ENCODE results near the gene PFKFB3.

Gene PFKFB3

DNA sequence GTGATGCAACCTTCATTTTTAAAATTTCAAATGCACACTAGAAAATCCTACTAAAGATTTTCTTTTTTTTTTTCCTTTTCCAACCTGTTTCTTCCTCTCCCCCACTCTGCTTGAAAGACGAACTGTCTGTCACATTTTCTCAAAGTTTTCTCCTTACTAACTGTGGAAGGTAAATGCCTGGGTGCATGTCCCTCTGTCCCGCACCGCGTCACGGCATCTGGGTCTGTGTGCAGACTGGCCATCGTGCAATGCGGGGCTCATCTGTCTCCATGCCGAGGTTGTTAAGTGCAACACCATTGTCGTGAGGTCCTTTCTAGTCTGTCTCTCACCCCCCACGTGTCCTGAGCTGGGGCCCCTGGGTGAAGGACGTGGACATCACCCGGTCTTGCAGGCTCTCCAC is 28.4 kb downstream of the PFKFB3 start:
- Histone ChIP-seq H3K4me2 (ENCODE audit: low read length) (no peak overlapping the region), H3K4me1 (ENCODE audit: control insufficient read depth, low read length) (no peaks in the 10 kb centered on the region), H3K4me3 (ENCODE audit: low read length) (no peak overlapping the region), H3K27ac (ENCODE audit: low read depth, low read length) (no peak overlapping the region), H3K36me3 (ENCODE audit: control insufficient read depth, low read length) (peaks cover 88% of the 10 kb centered on the region), H3K9me2 (replicated peaks; ENCODE audit: control insufficient read depth, low read length) (no peaks in the 10 kb centered on the region), H3K79me2 (ENCODE audit: control insufficient read depth, low read length) (no peaks in the 10 kb centered on the region), H3K27me3 (ENCODE audit: control insufficient read depth, low read length) (no peaks in the 10 kb centered on the region), H3K9me3 (ENCODE audit: control insufficient read depth, insufficient read depth, low read length) (no peaks in the 10 kb centered on the region), H4K20me1 (ENCODE audit: control insufficient read depth, insufficient read depth, low read depth, low read length) (no peaks in the 10 kb centered on the region), H3F3A (ENCODE audit: control insufficient read depth, insufficient read depth) (peaks cover 9% of the 10 kb centered on the region)
- no peak for TF ChIP-seq EZH2phosphoT487 (IDR thresholded peaks at IDR 0.05; ENCODE audit: borderline replicate concordance, low read length)
- TF ChIP-seq, protein P1, sequence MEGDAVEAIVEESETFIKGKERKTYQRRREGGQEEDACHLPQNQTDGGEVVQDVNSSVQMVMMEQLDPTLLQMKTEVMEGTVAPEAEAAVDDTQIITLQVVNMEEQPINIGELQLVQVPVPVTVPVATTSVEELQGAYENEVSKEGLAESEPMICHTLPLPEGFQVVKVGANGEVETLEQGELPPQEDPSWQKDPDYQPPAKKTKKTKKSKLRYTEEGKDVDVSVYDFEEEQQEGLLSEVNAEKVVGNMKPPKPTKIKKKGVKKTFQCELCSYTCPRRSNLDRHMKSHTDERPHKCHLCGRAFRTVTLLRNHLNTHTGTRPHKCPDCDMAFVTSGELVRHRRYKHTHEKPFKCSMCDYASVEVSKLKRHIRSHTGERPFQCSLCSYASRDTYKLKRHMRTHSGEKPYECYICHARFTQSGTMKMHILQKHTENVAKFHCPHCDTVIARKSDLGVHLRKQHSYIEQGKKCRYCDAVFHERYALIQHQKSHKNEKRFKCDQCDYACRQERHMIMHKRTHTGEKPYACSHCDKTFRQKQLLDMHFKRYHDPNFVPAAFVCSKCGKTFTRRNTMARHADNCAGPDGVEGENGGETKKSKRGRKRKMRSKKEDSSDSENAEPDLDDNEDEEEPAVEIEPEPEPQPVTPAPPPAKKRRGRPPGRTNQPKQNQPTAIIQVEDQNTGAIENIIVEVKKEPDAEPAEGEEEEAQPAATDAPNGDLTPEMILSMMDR (IDR thresholded peaks at IDR 0.05; ENCODE audit: low read depth, low read length, poor library complexity, severe bottlenecking), result no peak

DNA sequence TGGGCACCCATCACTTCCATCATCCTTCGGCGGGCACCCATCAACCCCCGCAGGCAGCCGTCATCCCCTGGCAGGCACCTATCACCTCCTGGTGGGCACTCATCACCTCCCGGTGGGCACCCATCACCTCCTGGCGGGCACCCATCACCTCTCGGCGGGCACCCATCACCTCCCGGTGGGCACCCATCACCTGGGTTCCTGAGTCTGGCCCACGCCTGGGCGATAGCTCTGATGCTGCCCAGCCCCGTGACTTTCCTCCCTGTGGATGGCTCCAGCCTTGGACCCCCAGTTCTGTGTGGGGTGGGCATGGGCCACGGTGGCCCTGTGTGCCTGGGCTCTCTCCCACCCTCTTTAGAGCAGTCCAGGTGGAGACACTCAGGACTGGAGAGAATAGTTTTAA is 29.0 kb downstream of the PFKFB3 start:
- Histone ChIP-seq H3F3A (ENCODE audit: control insufficient read depth, insufficient read depth) (peaks cover 9% of the 10 kb centered on the region), H3K9me2 (replicated peaks; ENCODE audit: control insufficient read depth, low read length) (no peaks in the 10 kb centered on the region), H3K27ac (ENCODE audit: low read depth, low read length) (no peak overlapping the region), H3K4me1 (ENCODE audit: control insufficient read depth, low read length) (no peaks in the 10 kb centered on the region), H3K27me3 (ENCODE audit: control insufficient read depth, low read length) (no peaks in the 10 kb centered on the region), H3K79me2 (ENCODE audit: control insufficient read depth, low read length) (no peaks in the 10 kb centered on the region), H3K4me2 (ENCODE audit: low read length) (no peak overlapping the region), H3K4me3 (ENCODE audit: low read length) (no peak overlapping the region), H3K36me3 (ENCODE audit: control insufficient read depth, low read length) (peaks cover 85% of the 10 kb centered on the region), H3K9me3 (ENCODE audit: control insufficient read depth, insufficient read depth, low read length) (no peaks in the 10 kb centered on the region), H4K20me1 (ENCODE audit: control insufficient read depth, insufficient read depth, low read depth, low read length) (no peaks in the 10 kb centered on the region)
- no peak for TF ChIP-seq EZH2phosphoT487 (IDR thresholded peaks at IDR 0.05; ENCODE audit: borderline replicate concordance, low read length)

DNA sequence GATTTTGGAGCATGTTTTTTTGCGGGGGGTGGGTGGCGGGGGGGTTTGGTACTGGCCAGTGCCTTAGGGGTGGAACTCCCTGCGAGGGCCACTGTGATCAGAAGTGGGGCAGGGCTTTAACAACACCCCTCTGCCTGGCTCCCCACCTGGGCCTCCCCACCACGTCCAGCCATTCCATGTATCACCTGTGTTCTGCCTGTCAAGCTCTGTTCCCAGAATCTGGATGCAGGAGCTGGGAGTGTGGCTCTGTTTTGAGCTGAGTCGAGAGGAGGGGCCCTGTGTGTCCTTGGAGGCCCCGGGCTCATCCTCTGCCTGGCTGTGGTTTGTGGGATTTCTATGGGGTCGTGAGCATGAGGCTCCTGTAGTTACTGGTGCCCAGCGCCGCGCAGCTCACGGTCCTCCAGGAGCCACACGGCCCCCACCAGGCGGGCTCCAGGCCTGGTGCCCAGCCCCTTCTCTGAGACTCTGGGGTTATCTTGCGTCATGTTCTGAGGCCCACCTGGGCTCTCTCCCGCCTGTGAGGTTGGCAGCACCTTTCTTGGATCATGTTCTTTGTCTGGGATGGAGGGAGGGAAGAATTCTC is 29.6 kb downstream of the PFKFB3 start:
- Histone ChIP-seq H3K79me2 (ENCODE audit: control insufficient read depth, low read length) (no peaks in the 10 kb centered on the region), H3K27ac (ENCODE audit: low read depth, low read length) (no peak overlapping the region), H3K27me3 (ENCODE audit: control insufficient read depth, low read length) (no peaks in the 10 kb centered on the region), H3K4me3 (ENCODE audit: low read length) (no peak overlapping the region), H3F3A (ENCODE audit: control insufficient read depth, insufficient read depth) (peaks cover 9% of the 10 kb centered on the region), H3K36me3 (ENCODE audit: control insufficient read depth, low read length) (peaks cover 80% of the 10 kb centered on the region), H3K9me2 (replicated peaks; ENCODE audit: control insufficient read depth, low read length) (no peaks in the 10 kb centered on the region), H4K20me1 (ENCODE audit: control insufficient read depth, insufficient read depth, low read depth, low read length) (no peaks in the 10 kb centered on the region), H3K4me2 (ENCODE audit: low read length) (no peak overlapping the region), H3K4me1 (ENCODE audit: control insufficient read depth, low read length) (no peaks in the 10 kb centered on the region), H3K9me3 (ENCODE audit: control insufficient read depth, insufficient read depth, low read length) (no peaks in the 10 kb centered on the region)
- TF ChIP-seq EZH2phosphoT487 (IDR thresholded peaks at IDR 0.05; ENCODE audit: borderline replicate concordance, low read length), result no peak
- TF ChIP-seq, protein P1 (IDR thresholded peaks at IDR 0.05; ENCODE audit: low read depth, low read length, poor library complexity, severe bottlenecking), result no peak

DNA sequence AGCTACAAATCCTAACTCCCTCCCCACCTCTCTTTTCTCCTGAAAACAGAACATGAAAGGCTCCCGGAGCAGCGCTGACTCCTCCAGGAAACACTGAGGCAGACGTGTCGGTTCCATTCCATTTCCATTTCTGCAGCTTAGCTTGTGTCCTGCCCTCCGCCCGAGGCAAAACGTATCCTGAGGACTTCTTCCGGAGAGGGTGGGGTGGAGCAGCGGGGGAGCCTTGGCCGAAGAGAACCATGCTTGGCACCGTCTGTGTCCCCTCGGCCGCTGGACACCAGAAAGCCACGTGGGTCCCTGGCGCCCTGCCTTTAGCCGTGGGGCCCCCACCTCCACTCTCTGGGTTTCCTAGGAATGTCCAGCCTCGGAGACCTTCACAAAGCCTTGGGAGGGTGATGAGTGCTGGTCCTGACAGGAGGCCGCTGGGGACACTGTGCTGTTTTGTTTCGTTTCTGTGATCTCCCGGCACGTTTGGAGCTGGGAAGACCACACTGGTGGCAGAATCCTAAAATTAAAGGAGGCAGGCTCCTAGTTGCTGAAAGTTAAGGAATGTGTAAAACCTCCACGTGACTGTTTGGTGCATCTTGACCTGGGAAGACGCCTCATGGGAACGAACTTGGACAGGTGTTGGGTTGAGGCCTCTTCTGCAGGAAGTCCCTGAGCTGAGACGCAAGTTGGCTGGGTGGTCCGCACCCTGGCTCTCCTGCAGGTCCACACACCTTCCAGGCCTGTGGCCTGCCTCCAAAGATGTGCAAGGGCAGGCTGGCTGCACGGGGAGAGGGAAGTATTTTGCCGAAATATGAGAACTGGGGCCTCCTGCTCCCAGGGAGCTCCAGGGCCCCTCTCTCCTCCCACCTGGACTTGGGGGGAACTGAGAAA is 30.4 kb downstream of the PFKFB3 start:
- Histone ChIP-seq H3K36me3 (ENCODE audit: control insufficient read depth, low read length) (peaks cover 72% of the 10 kb centered on the region), H4K20me1 (ENCODE audit: control insufficient read depth, insufficient read depth, low read depth, low read length) (no peaks in the 10 kb centered on the region), H3K4me1 (ENCODE audit: control insufficient read depth, low read length) (no peaks in the 10 kb centered on the region), H3F3A (ENCODE audit: control insufficient read depth, insufficient read depth) (peaks cover 9% of the 10 kb centered on the region), H3K9me3 (ENCODE audit: control insufficient read depth, insufficient read depth, low read length) (no peaks in the 10 kb centered on the region), H3K4me2 (ENCODE audit: low read length) (no peak overlapping the region), H3K9me2 (replicated peaks; ENCODE audit: control insufficient read depth, low read length) (no peaks in the 10 kb centered on the region), H3K27me3 (ENCODE audit: control insufficient read depth, low read length) (no peaks in the 10 kb centered on the region), H3K27ac (ENCODE audit: low read depth, low read length) (no peak overlapping the region), H3K4me3 (ENCODE audit: low read length) (no peak overlapping the region), H3K79me2 (ENCODE audit: control insufficient read depth, low read length) (no peaks in the 10 kb centered on the region)
- no peak for TF ChIP-seq EZH2phosphoT487 (IDR thresholded peaks at IDR 0.05; ENCODE audit: borderline replicate concordance, low read length)
- TF ChIP-seq, protein P1 (IDR thresholded peaks at IDR 0.05; ENCODE audit: low read depth, low read length, poor library complexity, severe bottlenecking), result no peak
